ENCODE measurements around the gene CCDC73. TPM values are rescaled to one million over a fixed set of nuclear protein-coding genes. Genes with fewer than 3 reads are reported as not detected.
"Not testable (repeated sequence)": the region's sequence is repeated elsewhere in the genome, so short reads cannot be mapped to it uniquely, and the experiment has no call there.

The CCDC73 gene
- total RNA-seq, 1 experiment from 2014 or later: 0.04 TPM

DNA sequence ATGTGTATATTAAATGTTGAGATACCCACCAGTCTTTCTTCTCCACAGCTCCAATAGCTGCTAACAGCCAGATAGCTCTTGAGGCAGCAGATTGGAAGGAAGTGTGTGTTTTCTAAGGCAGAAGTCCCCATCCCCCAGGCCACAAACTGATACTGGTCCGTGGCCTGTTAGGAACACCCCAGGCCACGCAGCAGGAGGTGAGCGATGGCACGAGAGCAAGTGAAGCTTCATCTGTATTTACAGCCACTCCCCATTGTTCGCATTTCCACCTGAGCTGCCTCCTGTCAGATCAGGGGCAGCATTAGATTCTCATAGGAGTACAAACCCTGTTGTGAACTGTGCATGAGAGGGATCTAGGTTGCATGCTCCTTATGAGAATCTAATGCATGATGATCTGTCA, 12.7 kb downstream of the CCDC73 start:
- no peak overlapping the region for H2AK5ac ChIP-seq (ENCODE audit: insufficient read length, low read length)
- no peak overlapping the region for H3K27ac ChIP-seq (ENCODE audit: insufficient read length, low read depth, low read length)
- H2BK12ac ChIP-seq (ENCODE audit: insufficient read length, low read depth, low read length): no peak overlapping the region
- H3K9me3 ChIP-seq (ENCODE audit: control insufficient read depth, low read depth, low read length): no peaks in the 10 kb centered on the region
- Mint-ChIP-seq H3K27ac (peak overlapping the region in 1 of 3 experiments; percentile 8; a peak in 1 of 7 replicates), H3K36me3 (ENCODE audit: insufficient read depth in 1 of 3, low read depth in 3 of 3) (no peaks in the 10 kb centered on the region), H3K4me1 (peaks cover 0 to 5% of the 10 kb centered on the region in 2 experiments; a peak in 2 of 4 replicates), H3K9me3 (no peaks in the 10 kb centered on the region), H3K27me3 (ENCODE audit: low read depth) (0 out of 2 replicates have a peak, but pooled peaks cover 2% of the 10 kb centered on the region), H3K4me3 (no peak overlapping the region)
- TF ChIP-seq CTCF (conservative IDR thresholded peaks at IDR 0.05): no peak
- no peak overlapping the region for H4K91ac ChIP-seq (ENCODE audit: insufficient read length, low read depth, low read length)
- no peak overlapping the region for H3K9ac ChIP-seq (ENCODE audit: extremely low read depth, insufficient read length, low read length)
- no peak overlapping the region for H3K23ac ChIP-seq (ENCODE audit: insufficient read length, low read depth, low read length)
- H3K4me1 ChIP-seq (ENCODE audit: insufficient read depth, low read length): no peaks in the 10 kb centered on the region
- no peaks in the 10 kb centered on the region for H3K79me2 ChIP-seq (ENCODE audit: insufficient read depth, low read length)
- H2BK120ac ChIP-seq (ENCODE audit: low read depth, low read length, poor library complexity, severe bottlenecking): no peak overlapping the region
- no peaks in the 10 kb centered on the region for H3K27me3 ChIP-seq (ENCODE audit: insufficient read depth, low read length)
- no peaks in the 10 kb centered on the region for H3K23me2 ChIP-seq (ENCODE audit: insufficient read length, low read depth, low read length, poor library complexity, severe bottlenecking)
- no peak overlapping the region for H3K4me2 ChIP-seq (ENCODE audit: insufficient read depth, insufficient read length, low read length)
- no peak overlapping the region for H3K14ac ChIP-seq (ENCODE audit: insufficient read depth, low read length)
- H4K20me1 ChIP-seq (ENCODE audit: control insufficient read depth, insufficient read depth, insufficient read length): no peaks in the 10 kb centered on the region
- H3K4ac ChIP-seq (ENCODE audit: low read depth, low read length): no peak overlapping the region
- H2BK5ac ChIP-seq (ENCODE audit: insufficient read length, low read length): no peak overlapping the region
- H4K5ac ChIP-seq (ENCODE audit: insufficient read length, low read depth, low read length): no peak overlapping the region
- no peak overlapping the region for H3K56ac ChIP-seq (ENCODE audit: insufficient read length, low read depth, low read length)
- no peak overlapping the region for H2BK15ac ChIP-seq (ENCODE audit: low read depth, low read length)
- H3K18ac ChIP-seq (ENCODE audit: insufficient read length, low read depth, low read length): no peak overlapping the region
- no peak overlapping the region for H2BK20ac ChIP-seq (ENCODE audit: low read depth, low read length, poor library complexity, severe bottlenecking)
- no peak for DNase-seq
- no peaks in the 10 kb centered on the region for H3K79me1 ChIP-seq (ENCODE audit: insufficient read depth, low read depth, low read length, poor library complexity, severe bottlenecking)
- no peak overlapping the region for H2AFZ ChIP-seq (ENCODE audit: low read length)
- no peak overlapping the region for H3T11ph ChIP-seq (ENCODE audit: low read length)
- WGBS (ENCODE audit: extremely low coverage, insufficient read length, low lambda C conversion rate): no CpG with 5 or more reads among the region's 5 CpGs
- H4K8ac ChIP-seq (replicated peaks; ENCODE audit: insufficient read length, low read depth, low read length): no peak overlapping the region

GRCh38 chr11:32780839-32781238, 13.6 kb downstream of the CCDC73 start:
- not testable (repeated sequence) for H4K20me1 ChIP-seq (ENCODE audit: control insufficient read depth, insufficient read depth, insufficient read length); H3K27me3 Mint-ChIP-seq (ENCODE audit: low read depth); H3K79me2 ChIP-seq (ENCODE audit: insufficient read depth, low read length); H3T11ph ChIP-seq (ENCODE audit: low read length); H2AFZ ChIP-seq (ENCODE audit: low read length); H3K18ac ChIP-seq (ENCODE audit: insufficient read length, low read depth, low read length); H3K56ac ChIP-seq (ENCODE audit: insufficient read length, low read depth, low read length); H4K5ac ChIP-seq (ENCODE audit: insufficient read length, low read depth, low read length); H2BK15ac ChIP-seq (ENCODE audit: low read depth, low read length); H2BK120ac ChIP-seq (ENCODE audit: low read depth, low read length, poor library complexity, severe bottlenecking); H3K4me1 Mint-ChIP-seq; H3K23me2 ChIP-seq (ENCODE audit: insufficient read length, low read depth, low read length, poor library complexity, severe bottlenecking); H3K9me3 ChIP-seq (ENCODE audit: control insufficient read depth, low read depth, low read length); H3K9me3 Mint-ChIP-seq; H2BK20ac ChIP-seq (ENCODE audit: low read depth, low read length, poor library complexity, severe bottlenecking); H2AK5ac ChIP-seq (ENCODE audit: insufficient read length, low read length); H3K4ac ChIP-seq (ENCODE audit: low read depth, low read length); H3K9ac ChIP-seq (ENCODE audit: extremely low read depth, insufficient read length, low read length); H4K8ac ChIP-seq (replicated peaks; ENCODE audit: insufficient read length, low read depth, low read length); H3K23ac ChIP-seq (ENCODE audit: insufficient read length, low read depth, low read length); H3K36me3 Mint-ChIP-seq (ENCODE audit: insufficient read depth in 1 of 3, low read depth in 3 of 3); H3K79me1 ChIP-seq (ENCODE audit: insufficient read depth, low read depth, low read length, poor library complexity, severe bottlenecking); H3K14ac ChIP-seq (ENCODE audit: insufficient read depth, low read length); H3K27ac Mint-ChIP-seq; H3K4me3 Mint-ChIP-seq; H3K4me2 ChIP-seq (ENCODE audit: insufficient read depth, insufficient read length, low read length); H3K4me1 ChIP-seq (ENCODE audit: insufficient read depth, low read length); H2BK5ac ChIP-seq (ENCODE audit: insufficient read length, low read length); H3K27ac ChIP-seq (ENCODE audit: insufficient read length, low read depth, low read length); H2BK12ac ChIP-seq (ENCODE audit: insufficient read length, low read depth, low read length); H4K91ac ChIP-seq (ENCODE audit: insufficient read length, low read depth, low read length); DNase-seq; H3K27me3 ChIP-seq (ENCODE audit: insufficient read depth, low read length)
- WGBS (ENCODE audit: extremely low coverage, insufficient read length, low lambda C conversion rate): no CpG with 5 or more reads among the region's 2 CpGs
